NCI-H82 treated with DMSO at 0.1 percent for 48 hours (cell line): Measurements from ENCODE around the gene PLCH2.
"Not testable (repeated sequence)": the region's sequence is repeated elsewhere in the genome, so short reads cannot be mapped to it uniquely, and the experiment has no call there.

Experiments used
- DNase-seq: peaks from one replicate; lab custom pipeline; 2025; ENCODE audit not compliant: unreplicated experiment; lab: John Stamatoyannopoulos, UW

Gene PLCH2

GRCh38 chr1:2442661-2443060 is 33.4 kb upstream of the PLCH2 start:
- no peak for DNase-seq

GRCh38 chr1:2443277-2444137 is 32.6 kb upstream of the PLCH2 start:
- no peak for DNase-seq

GRCh38 chr1:2444138-2444591 is 31.9 kb upstream of the PLCH2 start:
- no peak for DNase-seq

GRCh38 chr1:2445162-2445822 is 30.8 kb upstream of the PLCH2 start:
- peak; percentile 33 for DNase-seq

- no peak for DNase-seq
These were observed 30.3 kb upstream of the PLCH2 start for GRCh38 chr1:2445823-2446215.

- DNase-seq: peak; percentile 79
These were observed 29.7 kb upstream of the PLCH2 start for GRCh38 chr1:2446394-2446793.

- no peak for DNase-seq
These were observed 29.2 kb upstream of the PLCH2 start for GRCh38 chr1:2446861-2447260.

- DNase-seq: no peak
These were observed 28.6 kb upstream of the PLCH2 start for GRCh38 chr1:2447276-2448097.

GRCh38 chr1:2448098-2448445 is 28.0 kb upstream of the PLCH2 start:
- DNase-seq: no peak

- DNase-seq: no peak
These were observed 26.2 kb upstream of the PLCH2 start for GRCh38 chr1:2449636-2450454.

- no peak for DNase-seq
These were observed 24.3 kb upstream of the PLCH2 start for GRCh38 chr1:2451741-2452140.

- peak; percentile 34 for DNase-seq
These were observed 23.7 kb upstream of the PLCH2 start for GRCh38 chr1:2452201-2452931.

- DNase-seq: no peak
These were observed 23.2 kb upstream of the PLCH2 start for GRCh38 chr1:2452932-2453315.

- DNase-seq: no peak
These were observed 21.9 kb upstream of the PLCH2 start for GRCh38 chr1:2454227-2454626.

GRCh38 chr1:2455757-2456156 is 20.3 kb upstream of the PLCH2 start:
- DNase-seq: no peak

- DNase-seq: no peak
These were observed 18.6 kb upstream of the PLCH2 start for GRCh38 chr1:2457444-2457843.

- no peak for DNase-seq
These were observed 17.4 kb upstream of the PLCH2 start for GRCh38 chr1:2458687-2459086.

- DNase-seq: not testable (repeated sequence)
These were observed 16.9 kb upstream of the PLCH2 start for GRCh38 chr1:2459102-2459753.

- DNase-seq: no peak
These were observed 16.3 kb upstream of the PLCH2 start for GRCh38 chr1:2459757-2460156.

GRCh38 chr1:2460203-2460602 is 15.9 kb upstream of the PLCH2 start:
- DNase-seq: no peak
